Midbrain (tissue), 1 donor: Measurements from ENCODE around the gene IL1A.

ENCODE experiments used
- DNase-seq: peaks from one replicate; lab custom pipeline; 2025; lab: John Stamatoyannopoulos, UW

Gene IL1A

GRCh38 chr2:112818094-112818902 lies 34.0 kb upstream of the IL1A start:
- DNase-seq, result no peak

GRCh38 chr2:112817082-112817689 lies 32.9 kb upstream of the IL1A start:
- DNase-seq, result no peak

- no peak for DNase-seq
These were observed 30.0 kb upstream of the IL1A start for GRCh38 chr2:112814278-112814677.

DNA sequence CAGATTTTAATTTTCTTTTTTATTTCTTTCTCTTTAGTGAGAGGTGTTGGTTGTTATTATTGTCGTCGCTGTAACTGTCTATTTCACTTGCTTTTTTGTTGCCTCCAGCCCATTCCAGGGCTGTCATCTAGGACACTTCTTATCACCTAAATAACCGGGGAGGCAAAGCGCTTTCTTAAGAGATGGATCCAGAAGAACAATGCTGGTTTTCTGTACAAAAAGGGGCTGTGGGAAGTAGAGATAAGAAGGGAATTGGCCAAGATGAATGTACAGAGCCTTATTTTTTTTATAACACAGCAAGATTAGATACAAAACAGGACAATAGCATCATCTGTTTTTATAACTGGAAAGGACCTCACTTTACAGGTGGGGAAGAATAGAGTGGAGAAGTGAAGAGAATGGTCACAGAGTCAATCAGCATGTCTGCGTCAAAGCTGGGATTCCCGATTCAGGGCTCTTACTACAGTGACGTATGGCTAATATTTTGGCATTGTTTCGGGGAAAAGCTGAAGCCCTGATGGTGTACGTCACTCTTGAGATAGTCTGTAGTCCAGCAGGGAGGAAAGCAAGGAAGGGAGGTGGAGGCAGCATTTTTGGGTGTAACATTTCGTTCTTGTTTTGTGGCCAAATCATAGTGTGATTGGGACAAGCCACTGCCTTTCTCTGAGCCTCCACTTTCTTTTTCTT lies 29.1 kb upstream of the IL1A start:
- DNase-seq, result no peak

- no peak for DNase-seq
These were observed 28.3 kb upstream of the IL1A start for GRCh38 chr2:112812318-112813267.

DNA sequence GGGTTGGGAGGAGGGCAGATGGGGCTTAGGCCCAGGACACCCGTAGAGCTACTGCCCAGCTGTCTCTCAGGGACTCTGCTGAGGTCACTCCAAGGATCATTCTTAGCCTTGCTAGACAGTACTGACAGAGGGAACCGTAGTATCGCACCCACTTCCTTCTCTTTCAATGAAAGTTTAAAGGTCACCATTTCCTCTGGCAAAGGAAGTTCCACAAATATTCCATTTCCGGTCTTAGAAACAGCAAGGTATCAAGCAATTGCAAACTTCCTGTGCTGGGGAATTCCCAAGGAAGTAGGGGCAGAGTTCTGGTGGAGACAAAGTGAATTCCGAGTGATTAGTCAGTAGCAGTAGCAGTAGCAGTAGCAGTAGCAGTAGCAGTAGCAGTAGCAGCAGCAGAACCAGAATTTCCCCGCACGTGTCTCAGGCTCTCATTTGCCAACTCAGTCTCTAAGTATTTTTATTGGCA lies 27.6 kb upstream of the IL1A start:
- no peak for DNase-seq

- DNase-seq, result no peak
These were observed 27.1 kb upstream of the IL1A start for GRCh38 chr2:112811276-112811831.

- no peak for DNase-seq
These were observed 24.8 kb upstream of the IL1A start for GRCh38 chr2:112809112-112809511.

DNA sequence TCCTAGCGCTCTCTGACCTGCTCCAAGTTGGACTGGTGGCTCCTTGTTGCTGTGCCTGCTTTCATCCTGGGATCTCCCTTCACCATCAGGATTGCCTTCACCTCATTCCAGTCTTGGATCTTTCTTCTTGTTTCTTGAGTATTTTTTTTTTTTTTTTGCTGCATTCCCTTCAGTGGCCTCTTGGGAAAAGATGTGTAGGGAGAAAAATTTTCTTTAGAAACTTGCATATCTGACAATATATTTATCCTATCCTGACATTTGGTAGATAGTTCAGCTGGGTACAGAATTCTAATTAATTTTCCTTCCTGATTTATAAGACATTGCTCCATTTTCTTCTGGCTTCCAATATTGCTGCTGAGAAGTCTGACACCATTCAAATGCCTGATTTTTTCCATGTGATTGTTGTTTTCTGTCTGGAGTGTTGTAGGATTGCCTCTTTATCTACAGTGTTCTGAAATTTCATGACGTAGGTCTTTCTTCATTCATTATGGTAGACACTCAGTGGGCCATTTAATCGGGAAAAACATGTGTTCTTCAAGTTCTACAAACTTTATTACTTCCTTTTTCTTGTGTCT lies 23.0 kb upstream of the IL1A start:
- no peak for DNase-seq

DNA sequence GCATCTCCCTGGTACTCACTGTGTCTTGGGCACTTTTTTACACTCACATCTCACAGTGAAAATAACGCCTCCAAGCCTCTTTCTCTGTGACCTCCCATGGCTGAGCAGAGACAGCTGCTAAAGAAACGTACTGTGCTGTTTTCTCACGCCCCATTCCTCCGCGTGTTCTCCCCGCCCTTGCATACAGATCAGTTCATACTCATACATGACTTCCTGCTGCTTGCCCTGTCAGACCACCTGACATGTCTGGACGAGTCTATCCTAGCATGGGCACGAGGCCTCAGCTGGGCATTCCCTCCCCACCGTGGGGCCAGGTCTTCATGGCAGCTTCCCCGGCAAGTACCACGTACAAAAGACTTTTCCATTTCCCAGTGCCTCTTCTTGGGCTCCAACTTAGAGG lies 21.2 kb upstream of the IL1A start:
- no peak for DNase-seq

- no peak for DNase-seq
These were observed 19.6 kb upstream of the IL1A start for GRCh38 chr2:112803691-112804521.

DNA sequence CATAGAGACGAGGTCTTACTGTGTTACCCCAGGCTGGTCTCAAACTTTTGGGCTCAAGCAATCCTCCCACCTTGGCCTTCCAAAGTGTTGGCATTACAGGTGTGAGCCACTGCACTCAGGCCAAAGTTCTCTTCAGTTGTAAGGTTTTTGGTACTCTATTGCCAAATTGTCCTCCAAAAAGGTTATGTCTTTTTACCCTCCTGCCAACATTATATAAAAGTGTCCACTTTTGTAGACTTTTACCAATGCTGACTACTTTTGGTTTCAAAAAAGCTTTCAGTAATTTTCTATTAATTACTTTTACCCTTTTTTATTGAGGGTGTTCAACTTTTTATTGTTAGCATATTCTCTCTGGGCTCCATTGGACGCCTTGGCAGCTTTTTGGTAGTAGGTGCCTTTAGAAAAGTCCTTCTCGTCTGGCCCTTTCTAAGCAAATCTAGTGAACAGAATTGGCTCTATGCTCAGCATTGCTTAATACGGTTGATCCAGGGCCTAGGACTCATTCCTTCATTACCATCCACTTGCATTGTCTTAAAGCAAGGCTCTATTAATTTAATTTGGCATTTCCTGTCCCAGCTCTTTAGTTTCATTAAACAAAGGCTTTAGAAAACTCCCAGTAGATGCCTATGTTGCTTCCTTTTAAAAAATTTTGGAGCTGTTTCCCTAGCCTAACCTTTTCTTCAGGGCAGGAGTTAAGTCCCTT lies 16.7 kb upstream of the IL1A start:
- no peak for DNase-seq

- DNase-seq, result no peak
These were observed 15.0 kb upstream of the IL1A start for GRCh38 chr2:112798979-112799975.

DNA sequence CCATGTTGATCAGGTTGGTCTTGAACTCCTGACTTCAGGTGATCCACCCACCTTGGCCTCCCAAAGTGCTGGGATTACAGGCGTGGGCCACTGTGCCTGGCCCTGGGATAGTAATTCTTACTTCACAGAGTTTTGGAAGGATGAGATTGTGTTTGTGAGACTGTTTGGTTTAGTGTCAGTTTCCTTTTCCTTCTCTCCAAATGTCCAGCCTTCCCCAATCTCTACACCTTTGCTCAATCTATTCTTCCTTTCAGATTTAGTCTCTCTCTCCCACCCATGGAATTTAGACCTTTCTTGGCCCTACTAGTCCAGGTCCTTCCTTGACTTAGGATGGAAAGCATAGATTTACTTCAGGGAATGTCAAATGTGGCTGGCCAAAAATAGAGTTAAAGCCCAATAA lies 12.2 kb upstream of the IL1A start:
- DNase-seq, result no peak

GRCh38 chr2:112795774-112796173 lies 11.5 kb upstream of the IL1A start:
- no peak for DNase-seq

GRCh38 chr2:112794841-112795240 lies 10.5 kb upstream of the IL1A start:
- no peak for DNase-seq

DNA sequence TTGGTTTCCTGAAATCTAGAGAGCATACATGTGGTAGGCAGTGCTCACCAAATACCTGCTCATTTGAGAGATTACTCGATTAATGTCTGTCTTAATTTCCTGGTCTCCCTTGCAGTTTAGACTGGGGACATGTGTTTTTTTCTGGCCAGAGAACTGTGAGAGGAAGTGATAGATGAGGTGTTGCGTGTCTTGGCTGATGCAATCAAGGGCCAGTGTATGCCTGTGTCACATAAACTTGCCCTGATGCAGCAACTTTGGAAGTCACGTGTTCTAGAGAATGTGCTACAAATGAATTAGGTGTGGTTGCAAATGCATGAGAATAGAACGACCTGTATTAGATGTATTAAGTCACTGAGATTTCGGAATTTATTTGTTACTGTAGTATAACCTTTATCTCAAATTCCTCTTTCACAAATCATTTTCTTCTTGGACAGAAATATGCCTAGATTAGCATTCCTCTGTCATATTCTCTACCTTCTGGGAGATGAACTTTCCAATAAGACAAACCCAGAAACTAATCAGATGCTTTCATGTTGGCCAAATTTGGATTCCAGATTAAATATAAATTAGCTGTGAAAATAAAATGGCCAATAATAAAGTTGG lies 9.9 kb upstream of the IL1A start:
- DNase-seq, result no peak

GRCh38 chr2:112793449-112793978 lies 9.2 kb upstream of the IL1A start:
- DNase-seq, result peak; percentile 17
